ENCODE data around the gene RFX8. TPM values are rescaled to one million over a fixed set of nuclear protein-coding genes. Genes with fewer than 3 reads are reported as not detected.

The RFX8 gene
- total and polyA plus RNA-seq, 2 of the 4 experiments (the other 2 are of a cell fraction) = 2.9 to 5.3 TPM

- in situ Hi-C loops (cut with MboI; ENCODE audit: low sequenced_read_pairs) (loop anchor here (25.0 kb wide), 1 partner anchor 187 kb away; the partner anchor contains the start of gene MAP4K4), intact Hi-C loops (cut with micrococcal nuclease) (loop anchor here (2.0 kb wide), 1 partner anchor 15 kb away; no protein-coding TSS in a partner anchor)
- no CpG with 5 or more reads among the region's 2 CpGs for WGBS, 2 experiments (ENCODE audit: extremely low coverage in 2 of 2, insufficient read length in 1 of 2)
Measured at GRCh38 chr2:101500180-101500579, 25.3 kb upstream of the RFX8 start.

More at GRCh38 chr2:101500180-101500579, 25.3 kb upstream of the RFX8 start:
- peak; percentile 54 for ATAC-seq (ENCODE audit: low read depth)
- H2AFZ ChIP-seq (replicated peaks; ENCODE audit: low read length, poor library complexity) = no peak overlapping the region
- no peaks in the 10 kb centered on the region for H3K27me3 ChIP-seq (ENCODE audit: control insufficient read depth, insufficient read depth, low read length)
- H3K9me3 ChIP-seq (ENCODE audit: control insufficient read depth, insufficient read depth, low read length) = no peaks in the 10 kb centered on the region
- 0 out of 2 replicates have a peak overlapping the region, but pooled peaks have one; percentile 33 for H3K23ac ChIP-seq (ENCODE audit: low read depth, low read length)
- TF ChIP-seq SMC3 (IDR thresholded peaks at IDR 0.05; ENCODE audit: low read depth, low read length) (no peak), CEBPB (IDR thresholded peaks at IDR 0.05; ENCODE audit: low read depth, low read length) (no peak), POLR2A (IDR thresholded peaks at IDR 0.05; ENCODE audit: low read depth, low read length) (no peak), MAFK (IDR thresholded peaks at IDR 0.05; ENCODE audit: low read depth, low read length) (no peak), FOS (IDR thresholded peaks at IDR 0.05; ENCODE audit: low read depth, low read length) (no peak), MXI1 (IDR thresholded peaks at IDR 0.05; ENCODE audit: borderline replicate concordance, low read depth, low read length) (no peak), CTCF (conservative IDR thresholded peaks at IDR 0.05; ENCODE audit: low read depth, low read length) (no peak), MAZ (IDR thresholded peaks at IDR 0.05; ENCODE audit: borderline replicate concordance, low read depth, low read length) (no peak), CHD1 (IDR thresholded peaks at IDR 0.05; ENCODE audit: low read depth, low read length) (no peak), RFX5 (IDR thresholded peaks at IDR 0.05; ENCODE audit: low read depth, low read length) (no peak)
- TF ChIP-seq, protein P1, sequence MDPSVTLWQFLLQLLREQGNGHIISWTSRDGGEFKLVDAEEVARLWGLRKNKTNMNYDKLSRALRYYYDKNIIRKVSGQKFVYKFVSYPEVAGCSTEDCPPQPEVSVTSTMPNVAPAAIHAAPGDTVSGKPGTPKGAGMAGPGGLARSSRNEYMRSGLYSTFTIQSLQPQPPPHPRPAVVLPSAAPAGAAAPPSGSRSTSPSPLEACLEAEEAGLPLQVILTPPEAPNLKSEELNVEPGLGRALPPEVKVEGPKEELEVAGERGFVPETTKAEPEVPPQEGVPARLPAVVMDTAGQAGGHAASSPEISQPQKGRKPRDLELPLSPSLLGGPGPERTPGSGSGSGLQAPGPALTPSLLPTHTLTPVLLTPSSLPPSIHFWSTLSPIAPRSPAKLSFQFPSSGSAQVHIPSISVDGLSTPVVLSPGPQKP (IDR thresholded peaks at IDR 0.05; ENCODE audit: borderline replicate concordance, low read depth, low read length) = no peak
- H3K14ac ChIP-seq (replicated peaks; ENCODE audit: low read depth, low read length) = no peak overlapping the region
- POLR2A ChIA-PET (ENCODE audit: unreplicated experiment) = no interaction called here
- no peaks in the 10 kb centered on the region; the same call in 1 of the 2 replicates for H3K9me1 ChIP-seq (ENCODE audit: insufficient read depth, low read length)
- BruUV-seq (replicated peaks) = no TSS peak
- H2BK5ac ChIP-seq (ENCODE audit: low read depth, low read length, poor library complexity, severe bottlenecking) = no peak overlapping the region
- no peak overlapping the region for H3K56ac ChIP-seq (ENCODE audit: extremely low read depth, insufficient read depth, low read length)
- H2AK9ac ChIP-seq (replicated peaks; ENCODE audit: low read depth, low read length, poor library complexity) = no peak overlapping the region
- H3K18ac ChIP-seq (ENCODE audit: low read depth, low read length) = no peak overlapping the region
- CTCF ChIA-PET = interaction anchor here (0.7 to 1.2 kb wide), 2 partner anchors 10 to 81 kb away, joined by 3 read pairs; no protein-coding TSS in a partner anchor
- no peak overlapping the region for H3K4me3 ChIP-seq (ENCODE audit: insufficient read depth, low read depth, low read length)
- no peak overlapping the region for H2BK15ac ChIP-seq (ENCODE audit: low read depth, low read length)
- H2BK20ac ChIP-seq (ENCODE audit: low read depth, low read length) = no peak overlapping the region
- H2AK5ac ChIP-seq (ENCODE audit: low read depth, low read length) = no peak overlapping the region
- dilution Hi-C loops (cut with HindIII; ENCODE audit: low sequenced_read_pairs, unreplicated experiment) = no loop called here
- H2BK120ac ChIP-seq (ENCODE audit: low read depth, low read length) = no peak overlapping the region
- H4K91ac ChIP-seq (ENCODE audit: insufficient read depth, low read depth, low read length) = no peak overlapping the region
- H3K4me1 ChIP-seq (ENCODE audit: control insufficient read depth, insufficient read depth, low read length) = peaks cover 4% of the 10 kb centered on the region
- H4K20me1 ChIP-seq (ENCODE audit: insufficient read depth, low read length) = no peaks in the 10 kb centered on the region
- no peaks in the 10 kb centered on the region for H3K36me3 ChIP-seq (ENCODE audit: control insufficient read depth, insufficient read depth, low read length)
- H3K4ac ChIP-seq (ENCODE audit: low read depth, low read length) = no peak overlapping the region
- H3K9ac ChIP-seq (ENCODE audit: low read depth, low read length) = no peak overlapping the region
- H3K4me2 ChIP-seq (ENCODE audit: low read depth, low read length) = peak overlapping the region; percentile 22; the same call in 1 of the 2 replicates
- DNase-seq = peak; percentile 74
- H3K79me1 ChIP-seq (ENCODE audit: low read depth in 1 of 2, low read length in 2 of 2) = no peaks in the 10 kb centered on the region
- H3K27ac ChIP-seq (ENCODE audit: insufficient read depth, low read length) = no peak overlapping the region
- H4K5ac ChIP-seq (ENCODE audit: low read depth, low read length) = no peak overlapping the region
- no peak overlapping the region for H4K8ac ChIP-seq (ENCODE audit: low read depth in 2 of 2, low read length in 2 of 2)

Data from IMR-90 (cell line).